H1 (cell line): ENCODE data around the gene TEX51.

Experiments
- CHD1 ChIP-seq: IDR thresholded peaks from 2 replicates; pipeline ENCODE4 v1.6.1; 2012; ENCODE audit warnings: low read depth, low read length, improper control_type of control experiment
- CTCF ChIP-seq, 3 experiments: IDR thresholded peaks; 1 replicate in 2 of 3; 2 replicates in 1 of 3; pipeline versions ENCODE4 v1.5.1 to v1.6.1; 2011; ENCODE audit warnings: low read length in 3 of 3, mild to moderate bottlenecking in 3 of 3, inconsistent platforms in 2 of 3, low read depth in 1 of 3, moderate library complexity in 1 of 3; ENCODE audit not compliant: insufficient read depth in 1 of 3; ENCODE audit errors: control extremely low read depth in 1 of 3
- HDAC6 ChIP-seq: IDR thresholded peaks from one replicate; pipeline ENCODE4 v1.7.1; 2012; ENCODE audit warnings: low read depth, mild to moderate bottlenecking, inconsistent platforms, low read length, moderate library complexity
- JUND ChIP-seq: IDR thresholded peaks from 2 replicates; pipeline ENCODE4 v1.6.1; 2011; ENCODE audit warnings: mild to moderate bottlenecking, improper control_type of control experiment, low read length
- KDM4A ChIP-seq: IDR thresholded peaks from one replicate; pipeline ENCODE4 v1.7.1; 2012; ENCODE audit warnings: low read depth, mild to moderate bottlenecking, moderate library complexity, low read length, inconsistent platforms; ENCODE audit not compliant: severe bottlenecking
- POLR2AphosphoS5 ChIP-seq: IDR thresholded peaks from 2 replicates; pipeline ENCODE4 v1.6.1; 2011; ENCODE audit warnings: low read depth, low read length
- SIX5 ChIP-seq: IDR thresholded peaks from 2 replicates; pipeline ENCODE4 v1.6.1; 2011; ENCODE audit warnings: mild to moderate bottlenecking, low read depth, low read length

- no peak for TF ChIP-seq CTCF (IDR thresholded peaks at IDR 0.05; ENCODE audit: control extremely low read depth in 1 of 3, insufficient read depth in 1 of 3, low read depth in 1 of 3, low read length in 3 of 3)
- no peak for TF ChIP-seq JUND
- no peak for TF ChIP-seq KDM4A
- no peak for TF ChIP-seq CHD1
- TF ChIP-seq POLR2AphosphoS5 = no peak
- no peak for TF ChIP-seq SIX5
- TF ChIP-seq HDAC6 = no peak
These were observed 51.1 kb downstream of the TEX51 start for GRCh38 chr2:126949775-126950174.
